ENCODE results near the gene PLIN3. TPM values are rescaled to one million over a fixed set of nuclear protein-coding genes. Genes with fewer than 3 reads are reported as not detected.

Gene PLIN3
- total and polyA plus RNA-seq, 2 donors (not counting 1 experiment from before 2014, with no cell fraction given), result 27.6 to 34.3 TPM

DNA sequence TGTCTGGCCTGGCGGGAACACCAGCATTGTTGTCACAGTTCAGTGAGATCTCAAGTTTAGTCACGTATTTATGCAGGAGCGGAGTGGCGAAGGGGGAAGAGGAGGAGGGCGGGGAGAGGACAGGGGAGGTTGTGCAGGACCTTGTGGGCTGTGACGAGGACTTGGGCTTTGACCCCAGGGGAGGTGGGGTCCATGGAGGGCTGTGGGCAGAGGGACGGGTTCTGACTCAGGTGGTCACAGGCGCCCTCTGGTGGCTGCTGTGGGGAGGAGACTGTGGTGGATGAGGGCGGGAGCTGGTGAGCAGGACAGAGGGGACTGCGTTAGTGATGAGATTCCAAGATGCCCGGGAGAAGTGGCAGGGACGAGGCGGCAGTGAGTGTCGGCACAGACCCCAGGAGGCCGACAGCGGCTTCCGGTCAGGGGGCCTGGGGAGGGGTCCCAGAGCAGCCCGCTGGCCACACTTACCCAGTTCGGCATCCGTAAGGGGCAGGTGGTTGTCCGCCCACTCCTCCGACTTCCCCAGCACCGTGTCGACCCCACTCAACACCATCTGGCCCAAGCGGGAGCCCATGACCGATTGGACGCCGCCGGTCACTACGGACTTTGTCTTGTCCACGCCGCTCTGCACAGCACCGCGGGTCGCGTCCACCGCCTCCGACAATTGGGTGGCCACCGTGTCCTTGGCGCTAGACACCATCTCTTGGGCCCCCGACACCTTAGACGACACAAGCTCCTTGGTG, 15.7 kb downstream of the PLIN3 start:
- H3K27me3 ChIP-seq (replicated peaks in 1 of 4; ENCODE audit: control extremely low read depth in 1 of 4, control insufficient read depth in 3 of 4, insufficient read depth in 4 of 4, low read length in 3 of 4), result no peaks in the 10 kb centered on the region
- H3K27me3 Mint-ChIP-seq, result no peaks in the 10 kb centered on the region
- no peaks in the 10 kb centered on the region for H3K9me3 ChIP-seq (ENCODE audit: control extremely low read depth in 1 of 3, control insufficient read depth in 2 of 3, insufficient read depth in 1 of 3, low read length in 2 of 3)
- H3K9me3 Mint-ChIP-seq (ENCODE audit: insufficient read depth), result no peaks in the 10 kb centered on the region
- peaks cover 9% of the 10 kb centered on the region for H3K79me2 ChIP-seq (ENCODE audit: control insufficient read depth, insufficient read depth, low read length)
- no peaks in the 10 kb centered on the region for H4K20me1 ChIP-seq (ENCODE audit: control insufficient read depth, insufficient read depth, low read length, poor library complexity, severe bottlenecking)
- ChIA-PET CTCF (interaction anchor here (0.5 to 19.5 kb wide), 23 partner anchors 9 to 380 kb away, joined by 3 to 612 read pairs (median 4); partner anchors contain the start of genes PLIN3 and TICAM1), POLR2A (interaction anchor here (0.5 kb wide), 1 partner anchor 17 kb away, joined by 3 read pairs; no protein-coding TSS in a partner anchor)
- no peak overlapping the region for H3K27ac Mint-ChIP-seq
- H3K4me3 Mint-ChIP-seq, result peak overlapping the region; percentile 35
- peaks cover 0 to 13% of the 10 kb centered on the region in 2 donors for H3K4me1 ChIP-seq (ENCODE audit: control insufficient read depth in 2 of 2, insufficient read depth in 2 of 2, low read length in 2 of 2)
- DNase-seq (peak; percentile 82), ATAC-seq (ENCODE audit: low read depth) (peak; percentile 89)
- H3K36me3 ChIP-seq (replicated peaks in 1 of 2; ENCODE audit: control extremely low read depth in 1 of 2, control insufficient read depth in 1 of 2, extremely low read depth in 1 of 2, insufficient read depth in 2 of 2, low read length in 1 of 2), result peaks cover 0 to 21% of the 10 kb centered on the region in 2 experiments
- H3K4me1 Mint-ChIP-seq, result peaks cover 9% of the 10 kb centered on the region
- intact Hi-C loops (cut with micrococcal nuclease), result loop anchor here (1.0 kb wide), 1 partner anchor 42 kb away; no protein-coding TSS in a partner anchor
- no peak for TF ChIP-seq EZH2 (IDR thresholded peaks at IDR 0.05; ENCODE audit: borderline replicate concordance, insufficient read depth, low read depth, low read length, poor library complexity, severe bottlenecking)
- TF ChIP-seq, protein P1, sequence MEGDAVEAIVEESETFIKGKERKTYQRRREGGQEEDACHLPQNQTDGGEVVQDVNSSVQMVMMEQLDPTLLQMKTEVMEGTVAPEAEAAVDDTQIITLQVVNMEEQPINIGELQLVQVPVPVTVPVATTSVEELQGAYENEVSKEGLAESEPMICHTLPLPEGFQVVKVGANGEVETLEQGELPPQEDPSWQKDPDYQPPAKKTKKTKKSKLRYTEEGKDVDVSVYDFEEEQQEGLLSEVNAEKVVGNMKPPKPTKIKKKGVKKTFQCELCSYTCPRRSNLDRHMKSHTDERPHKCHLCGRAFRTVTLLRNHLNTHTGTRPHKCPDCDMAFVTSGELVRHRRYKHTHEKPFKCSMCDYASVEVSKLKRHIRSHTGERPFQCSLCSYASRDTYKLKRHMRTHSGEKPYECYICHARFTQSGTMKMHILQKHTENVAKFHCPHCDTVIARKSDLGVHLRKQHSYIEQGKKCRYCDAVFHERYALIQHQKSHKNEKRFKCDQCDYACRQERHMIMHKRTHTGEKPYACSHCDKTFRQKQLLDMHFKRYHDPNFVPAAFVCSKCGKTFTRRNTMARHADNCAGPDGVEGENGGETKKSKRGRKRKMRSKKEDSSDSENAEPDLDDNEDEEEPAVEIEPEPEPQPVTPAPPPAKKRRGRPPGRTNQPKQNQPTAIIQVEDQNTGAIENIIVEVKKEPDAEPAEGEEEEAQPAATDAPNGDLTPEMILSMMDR (IDR thresholded peaks at IDR 0.05), result peak; percentile 85
- no peak overlapping the region for H3K4me3 ChIP-seq (ENCODE audit: control extremely low read depth in 1 of 5, extremely low read depth in 1 of 5, insufficient read depth in 1 of 5, low read depth in 2 of 5, low read length in 4 of 5)
- 82% methylated on average over 42 of the region's 42 CpGs for WGBS (ENCODE audit: insufficient coverage)
- peak overlapping the region; percentile 45 for H3K4me2 ChIP-seq (replicated peaks; ENCODE audit: low read depth, low read length, poor library complexity, severe bottlenecking)
- H3K27ac ChIP-seq (ENCODE audit: low read length in 2 of 2), result no peak overlapping the region
- H2AFZ ChIP-seq (ENCODE audit: insufficient read depth, low read depth, low read length, poor library complexity, severe bottlenecking), result peak overlapping the region; percentile 64
- H3K9ac ChIP-seq (ENCODE audit: low read length), result no peak overlapping the region

DNA sequence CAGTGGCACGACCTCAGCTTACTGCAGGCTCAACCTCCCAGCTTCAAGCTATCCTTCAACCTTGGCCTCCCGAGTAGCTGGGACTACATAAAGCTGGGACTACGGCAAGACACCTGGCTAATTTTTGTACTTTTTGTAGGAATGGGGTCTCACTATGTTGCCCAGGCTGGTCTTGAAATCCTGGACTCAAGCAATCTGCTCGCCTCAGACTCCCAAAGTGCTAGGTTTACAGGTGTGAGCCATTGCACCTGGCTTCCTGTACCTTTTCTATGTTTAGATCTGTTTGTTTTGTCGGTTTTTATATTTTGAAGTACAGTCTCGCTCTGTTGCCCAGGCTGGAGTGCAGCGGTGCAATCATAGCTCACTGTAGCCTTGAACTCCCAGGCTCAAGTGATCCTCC, 18.4 kb downstream of the PLIN3 start:
- H3K4me1 ChIP-seq (ENCODE audit: control insufficient read depth in 2 of 2, insufficient read depth in 2 of 2, low read length in 2 of 2), result peaks cover 0 to 13% of the 10 kb centered on the region in 2 donors
- no peak overlapping the region for H3K27ac Mint-ChIP-seq
- H2AFZ ChIP-seq (ENCODE audit: insufficient read depth, low read depth, low read length, poor library complexity, severe bottlenecking), result no peak overlapping the region
- H3K79me2 ChIP-seq (ENCODE audit: control insufficient read depth, insufficient read depth, low read length), result peaks cover 9% of the 10 kb centered on the region
- peaks cover 1 to 20% of the 10 kb centered on the region in 2 experiments for H3K36me3 ChIP-seq (replicated peaks in 1 of 2; ENCODE audit: control extremely low read depth in 1 of 2, control insufficient read depth in 1 of 2, extremely low read depth in 1 of 2, insufficient read depth in 2 of 2, low read length in 1 of 2)
- peak overlapping the region; percentile 22 for H3K4me2 ChIP-seq (replicated peaks; ENCODE audit: low read depth, low read length, poor library complexity, severe bottlenecking)
- TF ChIP-seq, protein P1 (IDR thresholded peaks at IDR 0.05), result no peak
- TF ChIP-seq EZH2 (IDR thresholded peaks at IDR 0.05; ENCODE audit: borderline replicate concordance, insufficient read depth, low read depth, low read length, poor library complexity, severe bottlenecking), result no peak
- POLR2A ChIA-PET, result interaction anchor here (1.2 kb wide), 1 partner anchor 39 kb away, joined by 3 read pairs; no protein-coding TSS in a partner anchor
- H3K9me3 ChIP-seq (ENCODE audit: control extremely low read depth in 1 of 3, control insufficient read depth in 2 of 3, insufficient read depth in 1 of 3, low read length in 2 of 3), result no peaks in the 10 kb centered on the region
- DNase-seq, result no peak
- ATAC-seq (ENCODE audit: low read depth), result no peak
- H3K4me3 ChIP-seq (ENCODE audit: control extremely low read depth in 1 of 5, extremely low read depth in 1 of 5, insufficient read depth in 1 of 5, low read depth in 2 of 5, low read length in 4 of 5), result no peak overlapping the region
- peaks cover 9% of the 10 kb centered on the region for H3K4me1 Mint-ChIP-seq
- no peak overlapping the region for H3K27ac ChIP-seq (ENCODE audit: low read length in 2 of 2)
- no peaks in the 10 kb centered on the region for H3K9me3 Mint-ChIP-seq (ENCODE audit: insufficient read depth)
- H3K9ac ChIP-seq (ENCODE audit: low read length), result no peak overlapping the region
- no peak overlapping the region for H3K4me3 Mint-ChIP-seq
- no peaks in the 10 kb centered on the region for H3K27me3 ChIP-seq (replicated peaks in 1 of 4; ENCODE audit: control extremely low read depth in 1 of 4, control insufficient read depth in 3 of 4, insufficient read depth in 4 of 4, low read length in 3 of 4)
- H3K27me3 Mint-ChIP-seq, result no peaks in the 10 kb centered on the region
- intact Hi-C loops (cut with micrococcal nuclease), result no loop called here
- WGBS (ENCODE audit: insufficient coverage), result 64% methylated on average over 6 of the region's 7 CpGs
- CTCF ChIA-PET, result interaction anchor here (0.6 to 19.5 kb wide), 6 partner anchors 11 to 182 kb away, joined by 3 to 612 read pairs (median 4); partner anchors contain the start of gene TICAM1
- no peaks in the 10 kb centered on the region for H4K20me1 ChIP-seq (ENCODE audit: control insufficient read depth, insufficient read depth, low read length, poor library complexity, severe bottlenecking)
